Right lobe of liver (tissue), 6 donors: ENCODE results near the gene JADE3. TPM values are rescaled to one million over a fixed set of nuclear protein-coding genes. Genes with fewer than 3 reads are reported as not detected.
A peak's percentile ranks its signal among the peaks of the same experiment; 100 is the strongest.

Source experiments
- ATAC-seq, 4 donors: fragments of 200-7000 bp; cut with Tn5 transposase; one replicate each; pipeline ENCODE4 v1.9.1; 2020; ENCODE audit warnings: mild to moderate bottlenecking in 4 of 4, moderate library complexity in 4 of 4
- DNase-seq, 3 donors: peaks; one replicate each; pipeline ENCODE4 v3.0.0-alpha.2; 2020
- H3K27ac ChIP-seq, 3 donors: fragments of 200-600 bp; one replicate each; pipeline ENCODE4 v1.8.0; 2022
- H3K27me3 ChIP-seq, 2 donors: fragments of 200-600 bp; one replicate each; pipeline ENCODE4 v1.8.0; 2022
- H3K36me3 ChIP-seq, 4 donors: fragments of 200-600 bp; sonication (generic) in 1 of 4; one replicate each; pipeline versions ENCODE4 v1.5.1 to v1.8.0; 2017 to 2022; ENCODE audit warnings: control low read depth in 1 of 4
- H3K4me1 ChIP-seq, 4 donors: fragments of 200-600 bp; sonication (generic) in 1 of 4; one replicate each; pipeline versions ENCODE4 v1.5.1 to v1.8.0; 2017 to 2022; ENCODE audit warnings: control low read depth in 1 of 4
- H3K4me3 ChIP-seq, 3 donors: fragments of 200-600 bp; one replicate each; pipeline ENCODE4 v1.8.0; 2022
- H3K9me3 ChIP-seq, 4 donors: fragments of 200-600 bp; sonication (generic) in 1 of 4; one replicate each; pipeline versions ENCODE4 v1.5.1 to v1.8.0; 2017 to 2022; ENCODE audit warnings: control low read depth in 1 of 4
- POLR2A ChIP-seq: fragments of 450-650 bp; IDR thresholded peaks from one replicate; pipeline ENCODE4 v1.6.1; 2017; ENCODE audit warnings: antibody characterized with exemption, mild to moderate bottlenecking
- WGBS: methylation state at CpG from one replicate; pipeline ENCODE4 v1.1.6; 2018; ENCODE audit warnings: low coverage, low lambda C conversion rate; ENCODE audit not compliant: insufficient coverage; ENCODE audit errors: missing lambda C conversion rate; 5-methylcytosine and 5-hydroxymethylcytosine counted together
- intact Hi-C, 2 donors: fragments of 100-400 bp; cut with DNase I; formaldehyde crosslinking; loops; one replicate each; pipeline versions ENCODE4 v1.11.2 to v1.14.1; 2022
- total RNA-seq, 6 experiments: library from RNA; depleted of rRNA in 2 of 6; stranded (reverse); fragments of >200 nt in 2 of 6; fragmentation: NEBNext Ultra II Directional in 3 of 6; extraction: Animal tissue kit (Norgen Biotek cat#: 25700) in 3 of 6; gene quantifications; one replicate each; pipeline versions ENCODE4 v1.1.0 to v1.2.4, GENCODE V29; 2016 to 2023
- TF ChIP-seq, protein P1 (sequence below), 4 donors: fragments of 200-600 bp in 3 of 4; fragments of 450-650 bp in 1 of 4; IDR thresholded peaks; one replicate each; pipeline versions ENCODE4 v1.5.1 to v1.8.0; 2016 to 2022; ENCODE audit warnings: antibody characterized with exemption in 4 of 4, mild to moderate bottlenecking in 2 of 4
- donor health status: DM: no; HTN: yes; CAD: no.
- donor health status: DM: no; HTN: no; CAD: no.
- donor health status: DM: no; HTN: no; CAD: no.
- donor health status: DM: no; HTN: yes; CAD: no.
- donor health status: DM: no; HTN: yes; CAD: no.

JADE3 gene
- total RNA-seq, 6 experiments from 2014 or later, result 6.5 to 10.1 (median 9.1) TPM

DNA sequence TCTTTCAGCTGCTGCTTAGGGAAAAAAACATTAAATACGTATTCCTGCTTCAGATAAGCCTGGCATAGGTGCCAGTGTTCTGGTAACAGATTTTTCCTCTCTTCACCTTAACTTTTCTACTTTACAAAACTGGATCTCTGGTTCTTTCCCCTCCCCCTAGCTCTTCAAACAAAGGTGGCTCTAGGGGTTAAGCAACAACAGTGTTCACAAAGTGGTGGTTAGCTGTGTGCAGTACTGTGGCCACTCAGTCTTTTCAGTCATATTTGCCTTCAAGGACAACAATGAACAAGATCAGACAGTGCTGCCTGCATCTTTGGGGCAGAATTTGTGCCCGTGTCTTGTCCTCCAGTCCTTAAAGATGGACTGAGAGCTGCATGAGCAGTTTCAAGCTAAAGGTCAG lies 151.0 kb downstream of the JADE3 start:
- peaks cover 0 to 3% of the 10 kb centered on the region in 2 donors for H3K27me3 ChIP-seq
- H3K9me3 ChIP-seq, result no peaks in the 10 kb centered on the region
- DNase-seq (no peak), ATAC-seq (peak; percentile 31 to 76 (median 52))
- H3K4me1 ChIP-seq, result peaks cover 0 to 5% (median 0%) of the 10 kb centered on the region in 4 donors
- intact Hi-C loops, result no loop called here
- no peaks in the 10 kb centered on the region for H3K36me3 ChIP-seq
- WGBS, result 53% methylated on average over 2 of the region's 2 CpGs
- no peak overlapping the region for H3K27ac ChIP-seq
- TF ChIP-seq, protein P1, sequence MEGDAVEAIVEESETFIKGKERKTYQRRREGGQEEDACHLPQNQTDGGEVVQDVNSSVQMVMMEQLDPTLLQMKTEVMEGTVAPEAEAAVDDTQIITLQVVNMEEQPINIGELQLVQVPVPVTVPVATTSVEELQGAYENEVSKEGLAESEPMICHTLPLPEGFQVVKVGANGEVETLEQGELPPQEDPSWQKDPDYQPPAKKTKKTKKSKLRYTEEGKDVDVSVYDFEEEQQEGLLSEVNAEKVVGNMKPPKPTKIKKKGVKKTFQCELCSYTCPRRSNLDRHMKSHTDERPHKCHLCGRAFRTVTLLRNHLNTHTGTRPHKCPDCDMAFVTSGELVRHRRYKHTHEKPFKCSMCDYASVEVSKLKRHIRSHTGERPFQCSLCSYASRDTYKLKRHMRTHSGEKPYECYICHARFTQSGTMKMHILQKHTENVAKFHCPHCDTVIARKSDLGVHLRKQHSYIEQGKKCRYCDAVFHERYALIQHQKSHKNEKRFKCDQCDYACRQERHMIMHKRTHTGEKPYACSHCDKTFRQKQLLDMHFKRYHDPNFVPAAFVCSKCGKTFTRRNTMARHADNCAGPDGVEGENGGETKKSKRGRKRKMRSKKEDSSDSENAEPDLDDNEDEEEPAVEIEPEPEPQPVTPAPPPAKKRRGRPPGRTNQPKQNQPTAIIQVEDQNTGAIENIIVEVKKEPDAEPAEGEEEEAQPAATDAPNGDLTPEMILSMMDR (IDR thresholded peaks at IDR 0.05), result no peak
- TF ChIP-seq POLR2A, result no peak
- no peak overlapping the region for H3K4me3 ChIP-seq

DNA sequence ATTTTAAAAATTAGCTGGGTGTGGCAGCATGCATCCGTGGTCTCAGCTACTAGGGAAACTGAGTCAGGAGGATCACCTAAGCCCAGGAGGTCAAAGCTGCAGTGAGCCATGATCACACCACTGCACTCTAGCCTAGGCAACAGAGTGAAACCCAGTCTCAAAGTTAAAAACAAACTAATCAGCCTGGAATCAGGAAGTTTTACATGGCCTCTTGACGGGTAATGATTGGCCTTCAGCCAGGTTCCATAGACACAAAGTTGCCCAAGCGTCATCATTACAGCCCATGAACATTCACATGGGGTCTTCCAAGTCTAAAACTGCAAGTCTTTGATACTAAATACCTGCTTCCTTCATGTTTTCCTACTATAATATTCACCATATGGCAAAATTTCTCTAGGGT lies 156.0 kb downstream of the JADE3 start:
- Histone ChIP-seq H3K27me3 (peaks cover 0 to 3% of the 10 kb centered on the region in 2 donors), H3K27ac (no peak overlapping the region), H3K4me1 (peaks cover 0 to 5% (median 0%) of the 10 kb centered on the region in 4 donors), H3K36me3 (no peaks in the 10 kb centered on the region), H3K4me3 (no peak overlapping the region), H3K9me3 (no peaks in the 10 kb centered on the region)
- intact Hi-C loops, result no loop called here
- TF ChIP-seq, protein P1 (IDR thresholded peaks at IDR 0.05), result no peak
- TF ChIP-seq POLR2A, result no peak
- DNase-seq, result no peak
- ATAC-seq, result peak in 1 of 4 donors; percentile 67
- WGBS, result 45% methylated on average over 3 of the region's 3 CpGs

DNA sequence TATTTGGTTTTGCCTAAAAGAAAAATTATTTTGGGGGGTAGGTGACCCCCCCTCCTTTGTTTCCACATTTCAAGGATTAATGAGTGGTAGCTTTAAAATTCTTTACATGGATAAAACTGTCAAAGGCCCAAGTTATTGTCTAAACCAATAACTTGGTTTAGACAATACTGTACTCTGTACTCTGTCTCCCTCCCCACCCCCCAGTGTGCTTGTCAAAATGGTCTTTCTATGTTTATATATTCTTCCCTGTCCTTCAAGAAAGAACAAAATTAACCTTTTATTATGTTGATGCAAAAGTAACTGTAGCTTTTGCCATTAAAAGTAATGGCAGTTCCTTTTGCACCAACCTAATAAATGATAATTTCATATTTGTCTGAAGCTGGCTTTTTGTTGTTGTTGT lies 156.5 kb downstream of the JADE3 start:
- Histone ChIP-seq H3K36me3 (no peaks in the 10 kb centered on the region), H3K9me3 (no peaks in the 10 kb centered on the region), H3K27me3 (no peaks in the 10 kb centered on the region), H3K27ac (no peak overlapping the region), H3K4me3 (no peak overlapping the region), H3K4me1 (no peaks in the 10 kb centered on the region)
- intact Hi-C loops, result no loop called here
- DNase-seq (no peak), ATAC-seq (peak in 1 of 4 donors; percentile 22)
- TF ChIP-seq POLR2A, result no peak
- TF ChIP-seq, protein P1 (IDR thresholded peaks at IDR 0.05), result no peak

DNA sequence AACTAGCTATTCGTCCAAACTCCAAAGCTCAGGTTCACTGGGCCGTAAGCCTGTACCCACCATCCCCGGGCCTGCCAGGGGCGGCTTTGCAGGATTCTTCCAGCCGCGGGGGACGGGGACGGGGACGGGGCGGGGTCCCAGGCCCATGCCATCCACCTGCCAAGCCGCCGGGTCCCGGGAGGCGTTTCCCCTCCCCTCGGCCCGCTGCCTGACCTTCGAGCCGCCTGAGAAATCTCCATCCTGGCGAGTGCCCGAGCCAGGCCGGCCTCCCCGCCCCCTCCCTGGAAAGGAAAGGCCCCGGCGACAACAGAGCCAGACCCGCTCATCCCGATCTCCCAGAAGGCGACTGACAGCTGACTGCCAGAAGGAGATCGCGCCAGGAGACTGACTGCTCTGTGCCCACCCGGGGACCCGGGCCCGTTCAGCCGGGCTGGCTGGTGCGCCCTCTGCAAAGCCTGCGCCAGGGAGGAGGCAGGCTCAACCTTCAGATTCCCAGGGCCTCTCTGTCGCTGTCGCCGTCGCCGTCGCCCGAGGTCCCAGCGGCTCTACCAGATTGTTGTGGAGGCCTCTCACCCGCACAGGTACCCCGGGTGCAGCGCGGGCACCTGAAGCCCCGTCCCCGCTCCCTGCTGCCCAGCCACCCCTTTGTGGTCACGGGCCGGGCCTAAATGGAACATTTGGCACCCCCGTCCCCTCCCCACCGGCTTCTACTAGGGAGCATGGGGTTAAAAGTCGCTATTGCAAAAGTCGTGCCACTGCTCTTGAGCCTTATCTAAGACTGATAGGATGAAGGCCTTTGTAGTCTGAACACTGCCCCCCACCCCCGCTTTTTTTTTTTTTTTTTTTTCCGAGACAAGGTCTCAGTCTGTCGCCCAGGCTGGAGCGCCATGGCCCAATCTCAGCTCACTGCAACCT lies 166.2 kb downstream of the JADE3 start, which contains the start of gene RGN:
Gene RGN, plus strand, starts transcription at position 315 of the 915 bp plus-strand sequence. CDS start 2,702 bp downstream, outside the sequence.
- TF ChIP-seq POLR2A, result no peak

More for the DNA sequence above, 166.2 kb downstream of the JADE3 start, which contains the start of gene RGN:
- intact Hi-C loops, result no loop called here
- H3K9me3 ChIP-seq, result no peaks in the 10 kb centered on the region
- H3K27me3 ChIP-seq, result no peaks in the 10 kb centered on the region
- ATAC-seq (peak; percentile 61 to 77 (median 70)), DNase-seq (peak; percentile 57 to 84 (median 78))
- H3K27ac ChIP-seq, result peak within 1 kb of the TSS; percentile 57 to 88 (median 79)
- H3K4me1 ChIP-seq, result no peaks in the 10 kb centered on the region
- peak within 1 kb of the TSS; percentile 35 to 64 (median 59) for H3K4me3 ChIP-seq
- H3K36me3 ChIP-seq, result no peaks in the 10 kb centered on the region
- 26% methylated on average over 11 of the region's 59 CpGs for whole genome bisulfite sequencing
